H9 (cell line): ENCODE data around the gene NLGN4X. TPM values are rescaled to one million over a fixed set of nuclear protein-coding genes. Genes with fewer than 3 reads are reported as not detected.

Source experiments
- DNase-seq: peaks from one replicate; pipeline ENCODE4 v3.0.0-alpha.2; 2017
- H2AFZ ChIP-seq: one replicate; pipeline ENCODE4 v1.6.1; 2013; ENCODE audit warnings: mild to moderate bottlenecking, low read length, control low read depth, moderate library complexity
- H2AK5ac ChIP-seq: 2 replicates; pipeline ENCODE4 v1.6.1; 2013; ENCODE audit warnings: low read length, control low read depth, mixed read lengths; ENCODE audit not compliant: insufficient read length
- H2BK120ac ChIP-seq: one replicate; pipeline ENCODE4 v1.6.1; 2013; ENCODE audit warnings: low read depth, mild to moderate bottlenecking, low read length, control low read depth, inconsistent platforms; ENCODE audit not compliant: poor library complexity, severe bottlenecking
- H2BK12ac ChIP-seq: 2 replicates; pipeline ENCODE4 v1.6.1; 2013; ENCODE audit warnings: low read length, control low read depth, mixed read lengths, low read depth; ENCODE audit not compliant: insufficient read length
- H2BK15ac ChIP-seq: 2 replicates; pipeline ENCODE4 v1.6.1; 2013; ENCODE audit warnings: low read depth, low read length, control low read depth
- H2BK20ac ChIP-seq: one replicate; pipeline ENCODE4 v1.6.1; 2013; ENCODE audit warnings: low read depth, mild to moderate bottlenecking, low read length, control low read depth, inconsistent platforms; ENCODE audit not compliant: poor library complexity, severe bottlenecking
- H2BK5ac ChIP-seq: 2 replicates; pipeline ENCODE4 v1.6.1; 2013; ENCODE audit warnings: low read length, control low read depth, mixed read lengths; ENCODE audit not compliant: insufficient read length
- H3K14ac ChIP-seq: 2 replicates; pipeline ENCODE4 v1.6.1; 2013; ENCODE audit warnings: low read length, control low read depth; ENCODE audit not compliant: insufficient read depth
- H3K18ac ChIP-seq: 2 replicates; pipeline ENCODE4 v1.6.1; 2013; ENCODE audit warnings: low read depth, mild to moderate bottlenecking, mixed read lengths, low read length, control low read depth; ENCODE audit not compliant: insufficient read length
- H3K23ac ChIP-seq: 2 replicates; pipeline ENCODE4 v1.6.1; 2013; ENCODE audit warnings: low read length, control low read depth, mixed read lengths, low read depth; ENCODE audit not compliant: insufficient read length
- H3K23me2 ChIP-seq: 2 replicates; pipeline ENCODE4 v1.6.1; 2013; ENCODE audit warnings: low read depth, mild to moderate bottlenecking, mixed read lengths, low read length, control low read depth; ENCODE audit not compliant: insufficient read length, poor library complexity, severe bottlenecking
- H3K27ac ChIP-seq: 2 replicates; pipeline ENCODE4 v1.5.1; 2013; ENCODE audit warnings: low read length, control low read depth, mixed read lengths, low read depth; ENCODE audit not compliant: insufficient read length
- H3K27me3 ChIP-seq: 2 replicates; pipeline ENCODE4 v1.6.1; 2013; ENCODE audit warnings: low read length, control low read depth, inconsistent platforms; ENCODE audit not compliant: insufficient read depth
- H3K4ac ChIP-seq: 2 replicates; pipeline ENCODE4 v1.6.1; 2013; ENCODE audit warnings: low read depth, mild to moderate bottlenecking, control low read depth, inconsistent platforms, low read length, moderate library complexity
- H3K4me1 ChIP-seq: 2 replicates; pipeline ENCODE4 v1.6.1; 2013; ENCODE audit warnings: low read length, control low read depth, inconsistent platforms; ENCODE audit not compliant: insufficient read depth
- H3K4me2 ChIP-seq: 2 replicates; pipeline ENCODE4 v1.6.1; 2013; ENCODE audit warnings: low read length, control low read depth, mixed read lengths; ENCODE audit not compliant: insufficient read length, insufficient read depth
- H3K56ac ChIP-seq: 2 replicates; pipeline ENCODE4 v1.6.1; 2013; ENCODE audit warnings: low read depth, mild to moderate bottlenecking, mixed read lengths, low read length, control low read depth; ENCODE audit not compliant: insufficient read length
- H3K79me1 ChIP-seq: 2 replicates; pipeline ENCODE4 v1.6.1; 2013; ENCODE audit warnings: low read depth, mild to moderate bottlenecking, moderate library complexity, low read length, control low read depth, inconsistent platforms; ENCODE audit not compliant: insufficient read depth, poor library complexity, severe bottlenecking
- H3K79me2 ChIP-seq: 2 replicates; pipeline ENCODE4 v1.6.1; 2013; ENCODE audit warnings: low read length, control low read depth, inconsistent platforms; ENCODE audit not compliant: insufficient read depth
- H3K9ac ChIP-seq: 2 replicates; pipeline ENCODE4 v1.6.1; 2013; ENCODE audit warnings: low read length, control low read depth, mixed read lengths; ENCODE audit not compliant: insufficient read length; ENCODE audit errors: extremely low read depth
- H3K9me3 ChIP-seq: one replicate; pipeline ENCODE4 v1.6.1; 2013; ENCODE audit warnings: low read depth, low read length, inconsistent platforms; ENCODE audit not compliant: control insufficient read depth
- H3T11ph ChIP-seq: one replicate; pipeline ENCODE4 v1.6.1; 2013; ENCODE audit warnings: mild to moderate bottlenecking, low read length, control low read depth, inconsistent platforms
- H4K20me1 ChIP-seq: one replicate; pipeline ENCODE4 v1.6.1; 2013; ENCODE audit not compliant: control insufficient read depth, insufficient read length, insufficient read depth
- H4K5ac ChIP-seq: 2 replicates; pipeline ENCODE4 v1.6.1; 2013; ENCODE audit warnings: low read depth, mild to moderate bottlenecking, mixed read lengths, low read length, control low read depth; ENCODE audit not compliant: insufficient read length
- H4K8ac ChIP-seq: replicated peaks from 2 replicates; pipeline ENCODE4 v1.6.1; 2013; ENCODE audit warnings: low read length, control low read depth, mixed read lengths, low read depth; ENCODE audit not compliant: insufficient read length
- H4K91ac ChIP-seq: 2 replicates; pipeline ENCODE4 v1.6.1; 2013; ENCODE audit warnings: low read depth, mild to moderate bottlenecking, moderate library complexity, mixed read lengths, low read length, control low read depth; ENCODE audit not compliant: insufficient read length
- H3K27ac Mint-ChIP-seq, 3 experiments: 2 replicates in 2 of 3; 3 replicates in 1 of 3; pipeline ENCODE4 v1.8.0; 2020 to 2021; ENCODE audit warnings: mixed read lengths in 3 of 3, mild to moderate bottlenecking in 1 of 3, moderate library complexity in 1 of 3
- H3K27me3 Mint-ChIP-seq: 2 replicates; pipeline ENCODE4 v1.8.0; 2021; ENCODE audit warnings: low read depth, mild to moderate bottlenecking, moderate library complexity, mixed read lengths
- H3K36me3 Mint-ChIP-seq, 3 experiments: 2 replicates in 2 of 3; 3 replicates in 1 of 3; pipeline ENCODE4 v1.8.0; 2020 to 2021; ENCODE audit warnings: low read depth in 3 of 3, mixed read lengths in 3 of 3; ENCODE audit not compliant: insufficient read depth in 1 of 3
- H3K4me1 Mint-ChIP-seq, 2 experiments: 2 replicates each; pipeline ENCODE4 v1.8.0; 2020; ENCODE audit warnings: mixed read lengths in 2 of 2
- H3K4me3 Mint-ChIP-seq, 2 experiments: 2 replicates in 1 of 2; 3 replicates in 1 of 2; pipeline ENCODE4 v1.8.0; 2020 to 2021; ENCODE audit warnings: mild to moderate bottlenecking in 2 of 2, mixed read lengths in 2 of 2, moderate library complexity in 1 of 2
- H3K9me3 Mint-ChIP-seq, 2 experiments: 2 replicates in 1 of 2; 3 replicates in 1 of 2; pipeline ENCODE4 v1.8.0; 2020; ENCODE audit warnings: mild to moderate bottlenecking in 2 of 2, mixed read lengths in 2 of 2, moderate library complexity in 1 of 2
- WGBS: extraction: QIAGEN DNeasy Blood & Tissue Kit; methylation state at CpG from one replicate; pipeline ENCODE4 v1.1.7; 2013; ENCODE audit warnings: missing lambda C conversion rate, low lambda C conversion rate, mixed read lengths; ENCODE audit not compliant: insufficient read length; ENCODE audit errors: extremely low coverage; 5-methylcytosine and 5-hydroxymethylcytosine counted together
- total RNA-seq: library from RNA; stranded (reverse); gene quantifications from 2 replicates; pipeline ENCODE4 v1.2.1, GENCODE V29; 2021
- TF ChIP-seq, protein P1 (sequence below): fragments of 200-600 bp; sonication (generic); conservative IDR thresholded peaks from 3 replicates; pipeline ENCODE4 v1.8.0; 2021; ENCODE audit warnings: antibody characterized with exemption, mild to moderate bottlenecking

Gene NLGN4X
- total RNA-seq, 1 experiment from 2014 or later, result 111 TPM

- no peak overlapping the region for H2BK5ac ChIP-seq
- H3K79me1 ChIP-seq, result peaks cover 11% of the 10 kb centered on the region
- no peaks in the 10 kb centered on the region for H4K20me1 ChIP-seq
- no peaks in the 10 kb centered on the region for H3K23me2 ChIP-seq
- H2BK12ac ChIP-seq, result no peak overlapping the region
- H4K8ac ChIP-seq, result no peak overlapping the region
- WGBS, result no CpG with 5 or more reads among the region's 3 CpGs
- Mint-ChIP-seq H3K4me3 (no peak overlapping the region), H3K36me3 (peaks cover 0 to 11% (median 3%) of the 10 kb centered on the region in 3 experiments; a peak in 4 of 7 replicates), H3K27me3 (no peaks in the 10 kb centered on the region), H3K4me1 (peaks cover 29% of the 10 kb centered on the region in 2 experiments; a peak in 3 of 4 replicates), H3K27ac (no peak overlapping the region), H3K9me3 (no peaks in the 10 kb centered on the region)
- H2BK15ac ChIP-seq, result no peak overlapping the region
- no peaks in the 10 kb centered on the region for H3K9me3 ChIP-seq
- DNase-seq, result no peak
- H3K9ac ChIP-seq, result no peak overlapping the region
- H2AFZ ChIP-seq, result no peak overlapping the region
- no peak overlapping the region for H4K5ac ChIP-seq
- no peak overlapping the region for H3K4me2 ChIP-seq
- H3K23ac ChIP-seq, result no peak overlapping the region
- no peak overlapping the region for H3K4ac ChIP-seq
- no peak overlapping the region for H4K91ac ChIP-seq
- TF ChIP-seq, protein P1, sequence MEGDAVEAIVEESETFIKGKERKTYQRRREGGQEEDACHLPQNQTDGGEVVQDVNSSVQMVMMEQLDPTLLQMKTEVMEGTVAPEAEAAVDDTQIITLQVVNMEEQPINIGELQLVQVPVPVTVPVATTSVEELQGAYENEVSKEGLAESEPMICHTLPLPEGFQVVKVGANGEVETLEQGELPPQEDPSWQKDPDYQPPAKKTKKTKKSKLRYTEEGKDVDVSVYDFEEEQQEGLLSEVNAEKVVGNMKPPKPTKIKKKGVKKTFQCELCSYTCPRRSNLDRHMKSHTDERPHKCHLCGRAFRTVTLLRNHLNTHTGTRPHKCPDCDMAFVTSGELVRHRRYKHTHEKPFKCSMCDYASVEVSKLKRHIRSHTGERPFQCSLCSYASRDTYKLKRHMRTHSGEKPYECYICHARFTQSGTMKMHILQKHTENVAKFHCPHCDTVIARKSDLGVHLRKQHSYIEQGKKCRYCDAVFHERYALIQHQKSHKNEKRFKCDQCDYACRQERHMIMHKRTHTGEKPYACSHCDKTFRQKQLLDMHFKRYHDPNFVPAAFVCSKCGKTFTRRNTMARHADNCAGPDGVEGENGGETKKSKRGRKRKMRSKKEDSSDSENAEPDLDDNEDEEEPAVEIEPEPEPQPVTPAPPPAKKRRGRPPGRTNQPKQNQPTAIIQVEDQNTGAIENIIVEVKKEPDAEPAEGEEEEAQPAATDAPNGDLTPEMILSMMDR, result no peak
- no peaks in the 10 kb centered on the region for H3K27me3 ChIP-seq
- no peak overlapping the region for H2AK5ac ChIP-seq
- no peak overlapping the region for H3K56ac ChIP-seq
- no peak overlapping the region for H3K18ac ChIP-seq
- H3K27ac ChIP-seq, result no peak overlapping the region
- H3T11ph ChIP-seq, result no peak overlapping the region
- H2BK20ac ChIP-seq, result no peak overlapping the region
- H3K14ac ChIP-seq, result no peak overlapping the region
- peaks cover 4% of the 10 kb centered on the region for H3K4me1 ChIP-seq
- H3K79me2 ChIP-seq, result peaks cover 25% of the 10 kb centered on the region; the same call in 1 of the 2 replicates
- no peak overlapping the region for H2BK120ac ChIP-seq
Measured at GRCh38 chrX:6074532-6074931, 154.1 kb downstream of the NLGN4X start.
